ENCODE data around the gene GADD45A.

Gene GADD45A

GRCh38 chr1:67668660-67669059 is 16.3 kb upstream of the GADD45A start:
- DNase-seq (ENCODE audit: low read depth), result peak; percentile 19

DNA sequence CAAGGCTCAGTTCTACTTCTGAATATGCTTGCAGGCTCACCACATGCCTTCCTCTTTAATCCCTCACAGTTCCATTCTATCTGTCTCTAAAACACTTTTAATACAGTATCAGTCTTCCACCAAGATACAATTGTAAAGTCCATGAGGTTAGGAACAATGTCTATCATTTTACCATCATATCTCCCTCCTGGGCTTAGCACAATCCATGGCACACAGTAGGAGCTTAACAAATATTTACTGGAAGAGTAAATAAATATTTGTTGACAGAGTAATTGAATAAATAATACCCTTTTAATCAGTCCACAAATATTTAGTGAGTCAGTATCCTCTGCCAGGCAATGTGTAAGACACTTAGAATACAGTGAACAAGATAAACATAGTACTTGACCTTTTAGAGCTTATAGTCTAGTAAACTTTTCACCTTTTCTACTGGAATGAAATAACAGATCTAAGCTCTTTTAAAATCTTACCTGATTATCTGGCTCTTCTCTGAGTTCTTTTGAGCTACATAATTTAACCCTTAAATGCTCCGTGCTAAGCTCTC is 12.7 kb upstream of the GADD45A start:
- DNase-seq (ENCODE audit: low read depth), result no peak

- DNase-seq (ENCODE audit: low read depth), result no peak
Observed at GRCh38 chr1:67673468-67674201, 11.4 kb upstream of the GADD45A start.

DNA sequence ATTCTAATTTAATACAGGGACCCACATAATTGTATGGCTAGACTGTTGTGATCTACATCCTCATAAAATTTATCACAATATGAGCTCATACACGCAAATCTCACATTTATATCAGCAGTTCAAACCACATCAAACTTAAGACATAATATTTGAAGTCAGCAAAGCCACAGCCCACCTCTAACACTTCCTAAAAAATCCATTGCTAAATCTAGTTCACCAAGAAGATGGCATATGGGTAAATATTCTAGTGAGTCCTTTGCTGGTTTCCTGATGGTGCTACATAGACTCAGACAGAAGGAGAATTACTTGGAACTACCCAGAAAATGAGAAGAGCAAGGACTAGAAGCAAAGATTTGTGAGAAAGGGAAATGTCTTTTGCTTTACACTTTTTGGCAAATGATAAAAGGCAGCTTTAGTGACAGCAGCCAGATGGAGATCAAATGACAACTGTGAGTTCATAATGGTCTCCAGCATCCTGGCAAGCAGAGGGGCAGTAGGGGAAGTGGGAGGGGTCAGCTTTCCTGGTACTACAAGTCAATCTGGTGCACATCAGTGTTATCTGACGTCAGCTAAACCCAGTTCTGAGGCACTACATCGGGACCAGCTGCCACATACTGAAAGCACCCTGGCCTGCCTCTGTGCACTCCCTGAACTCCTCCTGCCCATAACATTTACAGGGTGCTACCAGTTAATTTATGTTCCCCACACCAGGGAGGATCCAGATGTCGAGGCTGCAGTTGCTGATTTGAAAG is 10.6 kb upstream of the GADD45A start:
- DNase-seq (ENCODE audit: low read depth), result peak; percentile 65

DNA sequence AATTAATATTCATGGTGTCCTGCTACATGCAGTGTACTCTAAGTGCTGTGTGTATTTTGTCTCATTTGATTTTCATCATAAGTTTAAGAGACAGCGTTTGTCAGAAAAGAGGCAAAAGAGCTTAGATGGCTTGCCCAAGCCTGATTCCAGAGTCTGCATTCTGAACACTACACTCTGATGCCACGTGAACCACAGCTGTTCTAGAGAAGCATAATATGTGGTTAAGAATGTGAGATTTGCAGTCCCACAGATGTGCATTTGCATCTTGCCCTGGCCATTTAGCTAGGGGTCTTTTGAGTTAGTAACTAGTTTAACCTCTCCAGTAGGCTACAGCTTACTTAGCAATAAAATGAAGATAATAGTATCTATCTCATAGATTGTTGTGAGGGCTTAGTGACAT is 9.2 kb upstream of the GADD45A start:
- DNase-seq (ENCODE audit: low read depth), result no peak

GRCh38 chr1:67676287-67676686 is 8.7 kb upstream of the GADD45A start:
- no peak for DNase-seq (ENCODE audit: low read depth)

DNA sequence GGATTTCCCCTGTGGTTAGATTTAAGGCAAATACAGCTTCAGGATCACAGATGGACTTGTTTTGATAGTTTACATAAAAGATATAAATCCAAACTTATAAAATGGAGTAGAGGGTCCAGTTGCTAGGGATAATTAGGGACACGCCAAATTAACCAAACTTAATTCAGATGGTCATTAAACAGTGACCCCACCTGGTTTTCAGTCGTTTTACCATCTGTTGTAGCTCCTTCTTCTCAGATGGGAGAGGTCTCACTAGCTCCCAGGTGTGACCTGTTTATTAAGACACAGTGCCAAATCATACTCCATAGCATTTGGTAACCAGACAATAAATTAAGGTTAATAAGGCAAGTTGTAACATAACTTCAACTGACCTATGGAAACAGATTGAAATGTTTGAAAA is 8.1 kb upstream of the GADD45A start:
- DNase-seq (ENCODE audit: low read depth), result no peak

GRCh38 chr1:67677408-67677807 is 7.6 kb upstream of the GADD45A start:
- no peak for DNase-seq (ENCODE audit: low read depth)

GRCh38 chr1:67677930-67678329 is 7.1 kb upstream of the GADD45A start:
- DNase-seq (ENCODE audit: low read depth), result no peak

DNA sequence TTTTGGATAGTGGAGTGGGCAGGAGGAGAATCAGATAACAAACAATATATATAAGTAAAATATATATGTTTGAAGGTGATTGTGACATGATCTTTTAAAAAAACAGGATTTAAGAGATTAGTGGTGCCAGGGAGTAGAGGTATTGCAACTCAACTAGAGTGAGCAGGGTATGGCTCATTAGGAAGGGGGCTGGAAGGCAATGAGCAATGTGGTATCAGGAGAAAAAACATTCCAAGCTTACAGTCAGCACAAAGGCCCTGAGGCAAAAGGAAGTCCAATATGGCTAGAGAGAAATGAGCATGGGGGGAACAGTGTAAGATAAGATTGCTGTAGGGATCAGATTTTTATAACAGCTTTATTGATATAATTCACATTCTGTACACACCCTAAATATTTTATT is 5.3 kb upstream of the GADD45A start:
- DNase-seq (ENCODE audit: low read depth), result peak; percentile 87

- DNase-seq (ENCODE audit: low read depth), result no peak
Observed at GRCh38 chr1:67680486-67680885, 4.5 kb upstream of the GADD45A start.

- peak; percentile 93 for DNase-seq (ENCODE audit: low read depth)
Observed at GRCh38 chr1:67682659-67683197, 2.3 kb upstream of the GADD45A start.

GRCh38 chr1:67683316-67683715 is 1.7 kb upstream of the GADD45A start:
- peak; percentile 77 for DNase-seq (ENCODE audit: low read depth)

DNA sequence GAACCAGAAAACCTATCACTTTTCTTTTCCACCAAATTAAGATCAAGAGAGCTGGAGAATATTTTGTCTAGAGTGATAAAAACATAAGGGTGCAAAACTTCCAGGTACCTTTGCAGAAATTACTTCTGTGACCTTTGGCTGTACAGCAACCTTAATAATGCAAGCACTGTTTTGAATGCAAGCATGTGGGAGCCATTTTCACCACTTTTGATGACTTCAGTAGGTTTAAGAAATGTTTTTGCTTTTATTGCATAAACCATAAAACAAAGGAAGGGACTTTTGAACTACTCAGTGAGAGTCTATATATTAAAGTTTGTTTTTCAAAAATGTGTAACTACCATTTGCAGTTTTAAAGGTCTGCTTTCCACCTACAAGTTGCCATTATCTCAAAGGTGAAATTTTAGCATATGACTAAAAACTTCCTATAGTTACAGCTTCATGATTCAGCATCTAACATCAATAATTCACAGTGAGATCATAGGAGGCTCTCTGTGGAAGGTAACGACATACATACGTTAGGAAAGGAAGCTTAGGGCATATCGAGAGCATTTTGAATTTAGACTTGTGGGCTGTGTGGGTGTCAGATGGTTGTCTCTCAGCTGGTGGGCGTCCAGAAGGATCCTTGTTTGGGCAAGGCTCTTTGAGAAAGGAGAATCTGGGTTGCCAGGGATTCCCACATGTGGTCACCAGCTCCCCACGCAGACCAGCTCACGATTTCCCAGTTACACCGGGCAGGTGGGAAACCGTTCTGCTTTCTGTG is 1.1 kb upstream of the GADD45A start:
- DNase-seq (ENCODE audit: low read depth), result peak; percentile 34

DNA sequence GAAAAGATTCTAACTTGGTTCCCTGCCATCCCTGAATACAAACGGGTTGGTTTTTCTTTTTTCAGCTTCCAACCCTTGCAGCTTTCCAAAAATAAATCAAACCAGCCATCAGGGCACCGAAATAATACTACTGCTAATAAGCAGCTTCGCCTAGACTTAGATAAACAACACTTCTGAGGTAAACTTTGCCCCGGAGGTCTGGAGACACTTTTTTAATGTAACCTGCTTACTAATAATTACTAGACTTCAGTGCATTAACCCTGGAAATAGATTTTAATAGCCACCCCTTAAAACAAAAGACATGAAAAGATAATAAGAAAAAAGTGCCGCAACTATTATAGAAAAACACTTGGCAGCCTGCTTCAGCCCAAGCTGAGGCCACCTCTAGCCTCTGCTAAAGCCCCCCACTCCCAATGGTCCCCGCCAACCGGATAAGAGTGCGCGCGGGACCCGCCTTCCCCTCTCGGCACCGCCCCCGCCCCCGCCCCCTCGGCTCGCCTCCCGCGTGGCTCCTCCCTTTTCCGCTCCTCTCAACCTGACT is 405 bp upstream of the GADD45A start:
- DNase-seq (ENCODE audit: low read depth), result no peak

- peak; percentile 50 for DNase-seq (ENCODE audit: low read depth)
Observed at GRCh38 chr1:67685558-67686266, 711 bp downstream of the GADD45A start.

DNA sequence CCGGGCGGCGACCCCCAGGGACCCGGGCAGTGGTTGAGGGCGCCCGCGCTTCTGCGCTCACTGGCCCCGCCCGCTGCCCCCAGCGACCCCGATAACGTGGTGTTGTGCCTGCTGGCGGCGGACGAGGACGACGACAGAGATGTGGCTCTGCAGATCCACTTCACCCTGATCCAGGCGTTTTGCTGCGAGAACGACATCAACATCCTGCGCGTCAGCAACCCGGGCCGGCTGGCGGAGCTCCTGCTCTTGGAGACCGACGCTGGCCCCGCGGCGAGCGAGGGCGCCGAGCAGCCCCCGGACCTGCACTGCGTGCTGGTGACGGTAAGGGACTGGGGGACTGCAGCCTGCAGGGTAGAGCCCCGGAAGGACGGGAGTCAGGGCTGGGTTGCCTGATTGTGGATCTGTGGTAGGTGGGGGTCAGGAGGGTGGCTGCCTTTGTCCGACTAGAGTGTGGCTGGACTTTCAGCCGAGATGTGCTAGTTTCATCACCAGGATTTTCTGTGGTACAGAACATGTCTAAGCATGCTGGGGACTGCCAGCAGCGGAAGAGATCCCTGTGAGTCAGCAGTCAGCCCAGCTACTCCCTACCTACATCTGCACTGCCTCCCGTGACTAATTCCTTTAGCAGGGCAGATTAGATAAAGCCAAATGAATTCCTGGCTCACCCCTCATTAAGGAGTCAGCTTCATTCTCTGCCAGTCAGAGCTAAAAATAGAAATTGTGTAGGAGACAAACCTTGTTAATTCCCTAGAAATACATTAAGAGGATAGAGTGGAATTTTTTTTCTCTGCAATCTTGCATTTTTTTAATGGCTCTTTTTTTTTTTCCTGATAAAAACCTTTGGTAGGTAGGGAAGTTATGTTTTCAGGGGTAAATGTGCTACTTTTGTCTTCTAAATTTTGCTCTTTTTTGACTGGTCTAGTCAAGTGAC is 1.5 kb downstream of the GADD45A start:
- peak; percentile 100 for DNase-seq (ENCODE audit: low read depth)

DNA sequence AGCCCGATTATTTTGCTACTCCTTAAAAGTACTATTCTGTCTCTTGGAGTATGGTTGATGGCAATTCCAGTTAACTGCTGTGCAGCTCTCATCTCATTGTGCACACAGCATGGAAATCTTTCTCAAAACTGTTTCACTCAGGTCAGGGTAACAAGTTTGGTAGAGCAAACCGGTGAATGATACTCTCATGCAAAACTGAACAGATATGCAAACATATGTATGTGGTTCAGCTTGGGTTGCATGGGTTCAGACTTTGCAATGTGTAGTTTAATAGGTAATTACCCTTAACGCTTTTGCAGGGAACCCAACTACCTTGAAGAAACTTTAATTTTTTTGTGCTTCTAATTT is 2.2 kb downstream of the GADD45A start:
- no peak for DNase-seq (ENCODE audit: low read depth)

GRCh38 chr1:67687649-67688048 is 2.6 kb downstream of the GADD45A start:
- DNase-seq (ENCODE audit: low read depth), result peak; percentile 88

DNA sequence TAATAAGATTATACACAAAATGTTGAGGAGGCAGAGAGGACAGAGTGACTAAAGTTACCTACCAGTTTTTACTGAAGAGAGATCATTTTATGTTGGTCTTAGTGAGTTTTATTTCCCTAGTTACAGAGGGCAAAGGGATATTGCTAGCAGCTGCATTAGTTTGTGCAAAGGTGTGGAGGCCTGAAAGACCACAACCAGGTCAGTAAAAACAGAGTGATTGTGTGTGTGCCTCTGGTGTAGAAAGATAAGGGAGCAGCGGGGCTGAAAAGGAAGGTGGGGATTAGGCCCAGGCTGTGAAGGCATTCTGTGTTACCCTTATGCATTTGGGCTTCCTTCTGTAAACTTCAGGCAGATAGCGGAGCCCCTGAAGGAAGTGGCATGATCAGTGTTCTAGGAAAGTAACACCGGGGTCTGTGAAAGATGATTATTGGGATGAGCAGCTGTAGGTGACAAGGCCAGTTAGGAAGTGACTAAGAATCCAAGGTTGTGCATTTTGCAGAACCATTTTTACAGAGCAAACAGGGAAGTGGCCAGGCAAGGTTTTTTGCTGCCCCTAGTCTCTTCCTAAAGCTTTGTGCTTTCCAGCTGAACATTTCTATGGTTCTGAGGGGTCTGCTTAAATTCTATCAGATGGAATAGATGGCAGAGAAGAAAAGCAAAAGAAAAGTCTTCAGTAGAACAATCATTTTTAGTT is 3.7 kb downstream of the GADD45A start:
- DNase-seq (ENCODE audit: low read depth), result no peak

All from EH (cell line).